NCI-H524 treated with DMSO at 0.1 percent for 48 hours (cell line): ENCODE results near the gene ZNF426.
"Not testable (repeated sequence)": the region's sequence is repeated elsewhere in the genome, so short reads cannot be mapped to it uniquely, and the experiment has no call there.

Source experiments
- DNase-seq: peaks from one replicate; lab custom pipeline; 2025; lab: John Stamatoyannopoulos, UW

The ZNF426 gene

DNA sequence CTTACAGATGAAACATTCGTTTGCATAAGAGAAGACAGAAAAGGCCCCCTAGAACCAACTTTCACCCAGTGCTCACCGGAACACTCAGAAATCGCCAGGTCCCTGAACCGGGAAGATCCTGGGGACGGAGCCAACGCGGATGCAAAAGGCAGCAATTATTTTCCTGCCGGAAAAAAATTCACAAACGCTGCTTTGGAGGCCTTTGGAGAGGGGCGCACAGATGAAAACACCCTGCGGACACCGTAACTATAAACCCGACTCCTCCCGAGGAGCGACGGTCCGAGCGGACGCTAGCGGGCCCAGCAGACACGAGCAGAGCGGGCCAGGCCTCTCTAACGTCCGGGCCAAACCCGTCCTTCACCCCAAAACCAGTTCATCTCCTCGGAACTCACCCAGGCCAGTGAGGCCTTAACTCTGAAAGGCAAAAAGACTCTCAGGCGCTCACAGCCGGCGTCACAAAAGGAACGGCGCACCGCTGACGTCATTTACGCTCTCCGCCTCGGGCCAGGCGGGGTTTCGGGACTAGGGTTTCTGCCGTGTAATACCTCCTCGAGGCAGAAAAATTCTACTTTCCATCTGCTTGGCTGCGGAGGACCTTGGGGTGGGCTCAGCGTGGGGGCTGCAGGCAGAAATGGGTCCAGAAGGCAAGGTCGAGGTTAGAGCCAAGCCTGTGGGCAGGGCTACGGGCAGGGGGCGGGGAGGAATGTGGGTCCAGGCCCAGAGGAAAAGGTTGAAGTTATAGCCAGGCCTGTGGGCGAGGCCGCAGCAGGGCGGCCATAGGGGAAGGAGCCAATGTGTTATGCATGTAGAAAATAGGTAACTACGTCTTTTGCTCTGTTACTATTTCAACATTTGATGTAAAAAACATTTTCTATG, at the start of gene ZNF426:
ZNF426 (minus strand) TSS at position 463 of the 876 bp plus-strand sequence. CDS start 2,413 bp downstream, outside the sequence.
- peak; percentile 33 for DNase-seq

GRCh38 chr19:9586764-9587163, 48.3 kb upstream of the ZNF426 start:
- DNase-seq: peak; percentile 15

DNA sequence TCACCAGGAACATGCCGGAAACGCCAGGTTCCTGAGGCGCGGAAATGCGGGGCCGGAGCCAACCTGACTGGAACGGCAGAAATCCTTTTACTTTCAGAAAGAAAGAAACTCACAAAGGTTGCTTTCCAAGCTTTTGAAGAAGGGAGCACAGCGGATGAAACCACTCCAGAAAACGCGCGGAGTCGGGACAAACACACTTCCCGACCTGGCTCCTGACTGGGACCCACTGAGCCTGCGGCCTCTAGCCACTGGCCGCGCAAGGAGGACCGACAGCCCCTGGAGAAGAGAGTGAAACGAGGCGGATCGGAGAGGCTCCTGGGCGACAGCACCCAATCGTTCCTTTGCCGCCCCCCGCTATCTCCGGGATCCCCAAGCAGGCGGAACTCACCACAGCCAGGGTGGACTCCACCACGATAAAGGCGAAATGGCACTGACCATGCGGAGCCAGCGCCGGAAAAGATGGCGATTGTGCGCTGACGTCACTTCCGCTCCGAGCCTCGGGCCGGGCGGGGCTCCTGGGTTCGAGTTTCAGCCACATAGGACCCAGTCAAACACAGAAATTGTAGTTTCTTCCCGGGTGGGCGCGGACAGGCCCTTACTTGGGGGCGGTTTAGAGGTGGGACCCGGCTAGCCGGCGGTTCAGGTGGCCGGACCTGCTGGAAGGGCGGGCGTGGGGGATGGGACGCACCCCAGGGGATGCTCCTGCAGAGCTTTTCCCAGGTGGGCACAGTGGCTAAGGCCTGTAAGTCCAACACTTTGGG, 45.8 kb upstream of the ZNF426 start, which contains the start of gene ZNF121:
ZNF121 (minus strand) TSS at position 432 of the 761 bp plus-strand sequence. CDS start 16,407 bp downstream, outside the sequence.
- DNase-seq: peak; percentile 83

GRCh38 chr19:9582081-9582725, 43.8 kb upstream of the ZNF426 start:
- DNase-seq: not testable (repeated sequence)

DNA sequence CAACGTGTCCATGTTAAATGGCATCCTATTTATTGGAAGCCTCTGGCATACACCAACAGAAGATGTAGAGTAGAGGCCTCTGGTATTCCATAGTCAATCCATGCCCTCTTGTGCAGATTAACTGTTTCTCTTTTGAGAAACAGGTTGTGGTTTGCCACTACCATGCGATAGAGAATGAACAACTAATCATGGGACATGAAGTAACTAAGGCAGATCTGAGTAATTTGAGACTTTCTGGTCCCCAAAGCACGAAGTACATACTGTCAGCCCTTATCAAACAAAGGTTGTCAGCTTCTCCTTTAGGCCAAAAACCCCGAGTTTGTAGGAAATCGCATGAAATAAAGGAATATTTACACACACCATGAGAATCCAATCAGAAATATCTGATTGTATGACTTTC, 42.3 kb upstream of the ZNF426 start:
- DNase-seq: no peak

DNA sequence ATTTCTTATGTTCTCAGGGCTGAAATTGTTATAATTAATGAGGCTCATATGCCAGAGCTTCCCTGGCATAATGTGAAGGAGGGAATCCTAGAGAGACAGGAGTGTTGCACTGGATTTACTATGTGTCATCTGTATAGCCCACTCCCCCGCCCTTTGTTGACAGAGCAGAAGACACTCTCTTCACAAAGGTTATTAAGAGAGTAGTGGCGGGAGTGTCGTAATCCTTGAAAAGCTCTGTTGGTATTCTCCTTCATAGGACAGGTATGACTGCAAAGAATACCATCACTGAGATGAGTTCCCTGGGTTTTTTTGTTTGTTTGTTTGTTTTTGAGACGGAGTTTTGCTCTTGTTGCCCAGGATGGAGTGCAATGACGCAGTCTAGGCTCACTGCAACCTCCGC, 31.8 kb upstream of the ZNF426 start:
- DNase-seq: no peak

DNA sequence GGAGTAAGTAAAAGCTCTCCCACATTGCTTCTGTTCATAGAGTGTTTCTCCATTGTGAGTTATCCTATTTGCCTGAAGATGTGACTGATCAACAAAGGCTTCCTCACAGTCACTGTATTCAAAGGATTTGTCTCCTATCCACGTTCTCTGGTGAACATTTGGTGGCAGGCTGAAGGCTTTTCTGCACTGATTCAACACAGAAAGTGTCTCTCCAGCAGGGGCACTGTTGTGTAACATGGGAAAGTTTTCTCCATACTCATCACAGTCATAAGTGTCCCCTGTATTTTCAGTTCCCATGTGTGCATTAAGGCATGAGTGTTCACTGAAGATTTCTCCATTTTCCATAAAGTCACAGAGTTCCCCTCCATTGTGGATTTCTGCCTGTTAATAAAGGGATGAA, 28.3 kb upstream of the ZNF426 start:
- no peak for DNase-seq

- DNase-seq: no peak
Observed at GRCh38 chr19:9565900-9566705, 27.7 kb upstream of the ZNF426 start.

DNA sequence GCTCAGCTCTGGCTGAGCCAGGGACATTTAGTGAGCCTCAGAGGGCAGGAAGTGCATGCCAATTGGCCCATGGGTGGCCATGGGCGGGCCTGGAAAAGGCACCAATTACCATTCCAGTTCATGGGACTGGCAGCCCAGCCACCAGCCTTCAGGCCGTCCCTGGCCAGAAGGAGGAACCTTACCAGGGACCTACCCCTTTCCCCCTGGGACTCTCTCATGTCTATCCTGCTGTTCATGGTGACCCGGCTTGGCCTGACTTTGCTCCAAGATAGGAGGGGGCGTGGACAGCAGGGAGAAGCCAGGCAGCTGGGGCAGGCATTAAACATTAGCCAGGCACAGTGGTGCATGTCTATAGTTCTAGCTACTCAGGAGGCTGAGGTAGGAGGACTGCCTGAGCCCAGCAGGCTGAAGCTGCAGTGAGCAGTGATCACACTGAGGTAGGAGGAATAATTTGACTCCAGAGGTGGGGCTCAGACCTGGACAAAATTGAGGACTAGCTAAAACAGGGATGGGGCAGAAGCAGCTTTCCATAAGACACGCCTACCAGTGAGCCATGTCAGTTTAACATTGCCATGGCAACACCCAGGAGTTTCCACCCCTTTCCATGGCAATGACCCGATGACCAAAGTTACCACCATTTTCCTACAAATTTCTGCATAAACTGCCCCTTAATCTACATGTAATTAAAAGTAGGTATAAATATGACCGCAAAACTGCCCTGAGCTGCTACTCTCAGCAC, 14.3 kb upstream of the ZNF426 start:
- no peak for DNase-seq

DNA sequence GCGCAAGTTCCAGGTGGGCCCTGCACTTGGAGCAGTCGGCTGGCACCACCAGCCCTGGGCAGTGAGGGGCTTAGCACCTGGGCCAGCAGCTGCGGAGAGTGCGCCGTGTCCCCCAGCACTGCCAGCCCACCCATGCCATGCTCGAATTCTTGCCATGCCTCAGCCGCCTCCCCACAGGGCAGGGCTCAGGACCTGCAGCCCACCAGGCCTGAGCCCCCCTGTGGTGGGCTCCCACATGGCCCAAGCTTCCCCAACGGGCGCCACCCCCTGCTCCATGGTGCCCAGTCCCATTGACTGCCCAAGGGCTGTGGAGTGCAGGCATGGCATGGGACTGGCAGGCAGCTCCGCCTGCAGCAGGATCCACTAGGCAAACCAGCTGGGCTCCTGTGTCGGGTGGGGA, 9.4 kb upstream of the ZNF426 start:
- no peak for DNase-seq

DNA sequence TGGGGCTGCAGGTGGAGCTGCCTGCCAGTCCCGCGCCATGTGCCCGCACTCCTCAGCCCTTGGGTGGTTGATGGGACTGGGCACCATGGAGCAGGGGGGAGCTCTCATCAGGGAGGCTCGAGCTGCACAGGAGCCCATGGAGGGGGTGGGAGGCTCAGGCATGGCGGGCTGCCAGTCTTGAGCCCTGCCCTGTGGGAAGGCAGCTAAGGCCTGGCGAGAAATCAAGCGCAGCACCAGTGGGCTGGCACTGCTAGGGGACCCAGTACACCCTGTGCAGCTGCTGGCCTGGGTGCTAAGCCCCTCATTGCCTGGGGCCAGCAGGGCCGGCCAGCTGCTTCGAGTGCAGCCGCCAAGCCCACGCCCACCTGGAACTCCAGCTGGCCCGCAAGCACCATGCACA, 2.8 kb upstream of the ZNF426 start:
- not testable (repeated sequence) for DNase-seq

GRCh38 chr19:9539921-9540320, 1.5 kb upstream of the ZNF426 start:
- not testable (repeated sequence) for DNase-seq

GRCh38 chr19:9539201-9539600, 756 bp upstream of the ZNF426 start:
- DNase-seq: not testable (repeated sequence)

DNA sequence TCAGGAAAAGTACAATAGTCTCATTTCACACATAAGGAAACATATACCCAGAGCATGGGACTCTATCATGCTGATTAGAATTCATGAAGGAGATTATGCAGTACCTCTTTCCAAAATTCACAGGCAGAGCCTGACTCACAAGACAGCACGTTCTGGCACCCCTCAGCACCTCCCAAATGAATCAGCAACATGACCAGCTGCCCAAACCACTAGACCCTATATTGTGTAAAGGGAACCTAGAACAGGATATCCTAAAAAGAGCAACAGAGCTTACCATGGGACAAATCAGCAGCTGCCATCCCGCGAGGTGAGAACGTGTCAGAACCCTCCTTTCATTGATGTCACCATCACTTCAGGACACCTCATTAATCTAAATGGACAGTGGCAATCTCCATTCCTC, 2.5 kb downstream of the ZNF426 start:
- no peak for DNase-seq

DNA sequence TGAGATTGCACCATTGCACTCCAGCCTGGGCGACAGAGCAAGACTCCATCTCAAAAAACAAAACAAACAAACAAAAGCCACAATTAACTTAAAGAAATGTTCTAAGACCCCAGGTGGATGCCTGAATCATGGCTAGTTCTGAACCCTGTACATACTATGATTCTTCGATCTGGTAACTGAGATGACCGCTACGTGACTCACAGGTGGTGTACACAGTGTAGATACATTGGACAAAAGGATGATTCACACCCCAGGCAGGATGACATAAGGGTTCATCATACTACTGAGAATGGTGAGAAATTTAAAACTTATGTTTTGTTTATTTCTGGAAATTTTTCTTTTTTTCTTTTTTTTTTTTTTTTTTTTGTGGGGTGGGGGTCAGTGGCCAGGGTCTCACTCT, 6.5 kb downstream of the ZNF426 start:
- no peak for DNase-seq

GRCh38 chr19:9528757-9529336, 9.6 kb downstream of the ZNF426 start:
- no peak for DNase-seq

DNA sequence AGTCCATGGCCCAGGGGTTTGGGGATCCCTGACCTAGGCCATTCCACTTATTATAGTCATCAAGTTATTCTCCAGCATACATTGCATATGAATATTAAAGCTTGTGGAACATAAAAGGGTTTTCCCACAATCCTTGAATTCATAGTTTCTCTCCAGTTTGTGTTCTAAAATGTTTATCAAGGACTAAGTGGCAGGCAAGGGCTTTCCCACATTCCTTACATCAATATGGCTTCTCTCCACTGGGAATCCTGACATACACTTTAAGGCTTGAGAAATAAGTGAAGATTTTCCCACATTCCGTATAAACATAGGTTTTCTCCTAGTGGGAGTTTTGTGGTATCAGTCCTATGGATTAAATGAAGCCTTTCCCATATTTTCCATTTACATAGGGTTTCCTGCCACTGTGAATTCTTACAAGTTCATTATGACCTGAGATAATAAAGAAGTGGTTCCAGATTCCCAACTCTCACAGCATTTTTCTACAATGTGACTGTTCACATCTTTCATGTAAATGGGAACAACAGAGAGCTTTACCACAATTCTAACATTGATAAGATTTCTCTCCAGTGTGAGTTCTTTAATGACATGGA, 14.5 kb downstream of the ZNF426 start:
- DNase-seq: no peak

DNA sequence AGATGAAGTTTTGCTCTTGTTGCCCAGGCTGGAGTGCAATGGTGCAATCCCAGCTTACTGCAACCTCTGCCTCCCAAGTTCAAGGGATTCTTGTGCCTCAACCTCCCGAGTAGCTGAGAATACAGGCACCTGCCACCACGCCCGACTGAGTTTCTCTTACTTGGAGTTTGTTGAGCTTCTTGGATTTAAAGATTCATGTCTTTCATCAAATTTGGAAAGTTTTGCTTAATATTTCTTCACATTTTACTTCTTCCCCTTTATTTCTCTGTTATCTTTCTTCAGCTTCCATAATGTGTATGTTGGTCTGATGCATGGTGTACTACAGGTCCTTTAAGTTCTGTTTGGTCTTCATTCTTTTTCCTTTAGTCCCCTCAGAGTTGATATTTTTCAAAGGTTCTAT, 31.2 kb downstream of the ZNF426 start:
- DNase-seq: no peak

GRCh38 chr19:9500796-9501195, 37.6 kb downstream of the ZNF426 start:
- no peak for DNase-seq
